HEK293 (cell line): ENCODE data around the gene NDFIP2.

Source experiments
- CTCF ChIA-PET: fragments of 350-600 bp; formaldehyde crosslinking; extraction: SDS; loops from one replicate; lab custom pipeline; 2021; ENCODE audit warnings: antibody characterized with exemption; lab: Yijun Ruan, JAX
- POLR2A ChIA-PET: fragments of 300-600 bp; formaldehyde crosslinking; extraction: SDS; loops from one replicate; lab custom pipeline; 2020; ENCODE audit warnings: antibody characterized with exemption, inconsistent platforms; lab: Yijun Ruan, JAX
- H3K27ac ChIP-seq: fragments of 200-500 bp; sonication (Bioruptor generic); 2 replicates; pipeline ENCODE4 v1.5.1; 2014; ENCODE audit warnings: low read depth, low read length, control low read depth, inconsistent platforms; ENCODE audit errors: extremely low read depth
- H3K36me3 ChIP-seq, 2 experiments: fragments of 200-500 bp in 1 of 2; sonication (Bioruptor generic) in 1 of 2; 1 replicate in 1 of 2; 2 replicates in 1 of 2; pipeline ENCODE4 v1.5.1; 2014 to 2017; ENCODE audit warnings: inconsistent platforms in 2 of 2, low read length in 2 of 2; ENCODE audit not compliant: control insufficient read depth in 2 of 2, insufficient read depth in 1 of 2
- H3K4me1 ChIP-seq: fragments of 200-500 bp; sonication (Bioruptor generic); 2 replicates; pipeline ENCODE4 v1.5.1; 2014; ENCODE audit warnings: mild to moderate bottlenecking, low read length, inconsistent platforms; ENCODE audit not compliant: control insufficient read depth, insufficient read depth
- H3K4me3 ChIP-seq: 2 replicates; pipeline ENCODE4 v1.5.1; 2011; ENCODE audit warnings: low read depth, mild to moderate bottlenecking, control low read depth, low read length, moderate library complexity
- H3K9me3 ChIP-seq: fragments of 200-500 bp; sonication (Bioruptor generic); 2 replicates; pipeline ENCODE4 v1.5.1; 2014; ENCODE audit warnings: low read depth, low read length, inconsistent platforms; ENCODE audit not compliant: control insufficient read depth, insufficient read depth
- FEZF1 ChIP-seq: fragments of 450-650 bp; formaldehyde crosslinking; IDR thresholded peaks from 2 replicates; pipeline ENCODE4 v1.5.1; 2016; ENCODE audit warnings: missing biosample characterization, missing genetic modification characterization
- GLI4 ChIP-seq: fragments of 450-650 bp; formaldehyde crosslinking; IDR thresholded peaks from 2 replicates; pipeline ENCODE4 v1.5.1; 2016; ENCODE audit warnings: missing biosample characterization, missing genetic modification characterization
- IKZF3 ChIP-seq: fragments of 450-650 bp; IDR thresholded peaks from 2 replicates; pipeline ENCODE4 v1.5.0; 2018; ENCODE audit warnings: missing biosample characterization, mild to moderate bottlenecking, missing genetic modification characterization, moderate library complexity
- INSM2 ChIP-seq: fragments of 450-650 bp; formaldehyde crosslinking; IDR thresholded peaks from 2 replicates; pipeline ENCODE4 v1.5.1; 2016; ENCODE audit warnings: missing biosample characterization, missing genetic modification characterization
- KLF17 ChIP-seq: fragments of 450-650 bp; formaldehyde crosslinking; IDR thresholded peaks from 2 replicates; pipeline ENCODE4 v1.5.1; 2016; ENCODE audit warnings: missing biosample characterization, missing genetic modification characterization
- SP7 ChIP-seq: fragments of 450-650 bp; formaldehyde crosslinking; IDR thresholded peaks from 2 replicates; pipeline ENCODE4 v1.5.1; 2016; ENCODE audit warnings: missing biosample characterization, missing genetic modification characterization
- TRIM28 ChIP-seq: IDR thresholded peaks from 2 replicates; pipeline ENCODE4 v1.6.1; 2011; ENCODE audit warnings: low read length, control low read depth, borderline replicate concordance
- ZFP41 ChIP-seq: fragments of 450-650 bp; formaldehyde crosslinking; IDR thresholded peaks from 2 replicates; pipeline ENCODE4 v1.5.1; 2016; ENCODE audit warnings: missing biosample characterization, missing genetic modification characterization, borderline replicate concordance
- ZNF132 ChIP-seq: fragments of 450-650 bp; formaldehyde crosslinking; IDR thresholded peaks from 2 replicates; pipeline ENCODE4 v1.5.1; 2017; ENCODE audit warnings: missing biosample characterization, missing genetic modification characterization, borderline replicate concordance
- ZNF184 ChIP-seq: fragments of 450-650 bp; IDR thresholded peaks from 2 replicates; pipeline ENCODE4 v1.5.1; 2018; ENCODE audit warnings: missing biosample characterization, mild to moderate bottlenecking, missing genetic modification characterization
- ZNF341 ChIP-seq: fragments of 450-650 bp; formaldehyde crosslinking; IDR thresholded peaks from 2 replicates; pipeline ENCODE4; 2016; ENCODE audit warnings: low read depth, missing biosample characterization, missing genetic modification characterization
- ZNF37A ChIP-seq: fragments of 450-650 bp; IDR thresholded peaks from 2 replicates; pipeline ENCODE4 v1.5.1; 2018; ENCODE audit warnings: missing biosample characterization, missing genetic modification characterization
- ZNF473 ChIP-seq: fragments of 450-650 bp; formaldehyde crosslinking; IDR thresholded peaks from 2 replicates; pipeline ENCODE4 v1.5.1; 2017; ENCODE audit warnings: missing biosample characterization, missing genetic modification characterization
- ZNF626 ChIP-seq: fragments of 450-650 bp; sonication (Bioruptor Pico); formaldehyde crosslinking; IDR thresholded peaks from 2 replicates; pipeline ENCODE4 v1.5.1; 2018; ENCODE audit warnings: missing biosample characterization, missing genetic modification characterization, inconsistent platforms
- ZNF658 ChIP-seq: fragments of 450-650 bp; formaldehyde crosslinking; IDR thresholded peaks from 2 replicates; pipeline ENCODE4; 2016; ENCODE audit warnings: missing biosample characterization, missing genetic modification characterization
- ZNF792 ChIP-seq: fragments of 450-650 bp; formaldehyde crosslinking; IDR thresholded peaks from 2 replicates; pipeline ENCODE4 v1.5.1; 2016; ENCODE audit warnings: missing biosample characterization, missing genetic modification characterization
- TF ChIP-seq, protein P1 (sequence below): fragments of 450-650 bp; formaldehyde crosslinking; IDR thresholded peaks from 2 replicates; pipeline ENCODE4 v1.5.1; 2016; ENCODE audit warnings: missing biosample characterization, missing genetic modification characterization
- TF ChIP-seq, protein P2 (sequence below): fragments of 450-650 bp; formaldehyde crosslinking; IDR thresholded peaks from 2 replicates; pipeline ENCODE4 v1.5.1; 2016; ENCODE audit warnings: missing biosample characterization, missing genetic modification characterization, borderline replicate concordance

Gene NDFIP2

DNA sequence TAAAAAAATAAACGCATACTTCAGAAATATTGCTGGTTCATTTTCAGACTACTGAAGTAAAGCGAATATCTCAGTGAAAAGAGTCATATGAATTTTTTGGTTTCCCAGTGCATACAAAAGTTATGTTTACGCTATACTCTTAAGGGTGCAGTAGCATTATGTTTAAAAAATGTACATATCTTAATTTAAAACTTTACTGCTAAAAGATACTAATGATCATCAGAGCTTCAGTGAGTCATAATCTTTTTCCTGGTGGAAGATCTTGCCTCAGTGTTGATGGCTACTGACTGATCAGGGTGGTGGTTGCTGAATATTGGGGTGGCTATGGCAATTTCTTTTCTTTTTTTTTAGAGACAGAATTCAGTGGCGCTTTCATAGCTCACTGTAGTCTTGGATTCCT is 48.9 kb downstream of the NDFIP2 start:
- Histone ChIP-seq H3K27ac (no peak overlapping the region), H3K4me1 (no peaks in the 10 kb centered on the region), H3K36me3 (peaks cover 0 to 29% of the 10 kb centered on the region in 2 experiments; a peak in 1 of 3 replicates), H3K4me3 (no peak overlapping the region), H3K9me3 (no peaks in the 10 kb centered on the region)
- POLR2A ChIA-PET = interaction anchor here (0.6 kb wide), 1 partner anchor 38 kb away, joined by 3 read pairs; no protein-coding TSS in a partner anchor
- TF ChIP-seq ZNF658 (tag by site-specific recombination) (no peak), KLF17 (no peak), ZNF37A (no peak), GLI4 (tag by site-specific recombination) (no peak), IKZF3 (tag by site-specific recombination) (no peak), ZFP41 (tag by site-specific recombination) (no peak), FEZF1 (tag by site-specific recombination) (no peak), ZNF184 (no peak), TRIM28 (no peak), ZNF792 (tag by site-specific recombination) (no peak)
- CTCF ChIA-PET = no interaction called here

DNA sequence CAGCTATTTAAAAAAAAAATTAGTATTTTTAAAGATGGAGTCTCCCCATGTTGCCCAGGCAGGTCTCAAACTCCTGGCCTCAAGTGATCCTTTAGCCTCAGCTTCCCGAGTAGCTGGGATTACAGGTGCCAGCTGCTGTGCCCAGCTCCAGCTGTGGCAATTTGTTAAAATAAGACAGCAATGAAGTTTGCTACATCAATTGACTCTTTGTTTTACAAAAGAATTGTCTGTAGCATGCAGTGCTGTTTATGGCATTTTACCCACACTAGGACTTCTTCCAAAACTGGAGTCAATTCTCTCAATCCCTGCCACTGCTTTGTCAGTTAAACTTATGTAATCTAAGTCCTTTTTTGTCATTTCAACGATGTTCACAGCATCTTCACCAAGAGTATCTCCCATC is 49.3 kb downstream of the NDFIP2 start:
- no peaks in the 10 kb centered on the region for H3K4me1 ChIP-seq
- no peak overlapping the region for H3K4me3 ChIP-seq
- ChIA-PET CTCF (interaction anchor here (0.5 kb wide), 1 partner anchor 103 kb away, joined by 3 read pairs; no protein-coding TSS in a partner anchor), POLR2A (interaction anchor here (0.6 to 1.5 kb wide), 2 partner anchors 38 to 49 kb away, joined by 3 to 4 read pairs; partner anchors contain the start of gene NDFIP2)
- H3K9me3 ChIP-seq = no peaks in the 10 kb centered on the region
- H3K36me3 ChIP-seq = peaks cover 0 to 28% of the 10 kb centered on the region in 2 experiments; a peak in 1 of 3 replicates
- TF ChIP-seq ZNF132 = no peak
- TF ChIP-seq, protein P1, sequence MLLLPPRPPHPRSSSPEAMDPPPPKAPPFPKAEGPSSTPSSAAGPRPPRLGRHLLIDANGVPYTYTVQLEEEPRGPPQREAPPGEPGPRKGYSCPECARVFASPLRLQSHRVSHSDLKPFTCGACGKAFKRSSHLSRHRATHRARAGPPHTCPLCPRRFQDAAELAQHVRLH (tag by site-specific recombination) = no peak
- TF ChIP-seq ZNF341 (tag by site-specific recombination) = no peak
- TF ChIP-seq INSM2 (tag by site-specific recombination) = no peak
- TF ChIP-seq, protein P2, sequence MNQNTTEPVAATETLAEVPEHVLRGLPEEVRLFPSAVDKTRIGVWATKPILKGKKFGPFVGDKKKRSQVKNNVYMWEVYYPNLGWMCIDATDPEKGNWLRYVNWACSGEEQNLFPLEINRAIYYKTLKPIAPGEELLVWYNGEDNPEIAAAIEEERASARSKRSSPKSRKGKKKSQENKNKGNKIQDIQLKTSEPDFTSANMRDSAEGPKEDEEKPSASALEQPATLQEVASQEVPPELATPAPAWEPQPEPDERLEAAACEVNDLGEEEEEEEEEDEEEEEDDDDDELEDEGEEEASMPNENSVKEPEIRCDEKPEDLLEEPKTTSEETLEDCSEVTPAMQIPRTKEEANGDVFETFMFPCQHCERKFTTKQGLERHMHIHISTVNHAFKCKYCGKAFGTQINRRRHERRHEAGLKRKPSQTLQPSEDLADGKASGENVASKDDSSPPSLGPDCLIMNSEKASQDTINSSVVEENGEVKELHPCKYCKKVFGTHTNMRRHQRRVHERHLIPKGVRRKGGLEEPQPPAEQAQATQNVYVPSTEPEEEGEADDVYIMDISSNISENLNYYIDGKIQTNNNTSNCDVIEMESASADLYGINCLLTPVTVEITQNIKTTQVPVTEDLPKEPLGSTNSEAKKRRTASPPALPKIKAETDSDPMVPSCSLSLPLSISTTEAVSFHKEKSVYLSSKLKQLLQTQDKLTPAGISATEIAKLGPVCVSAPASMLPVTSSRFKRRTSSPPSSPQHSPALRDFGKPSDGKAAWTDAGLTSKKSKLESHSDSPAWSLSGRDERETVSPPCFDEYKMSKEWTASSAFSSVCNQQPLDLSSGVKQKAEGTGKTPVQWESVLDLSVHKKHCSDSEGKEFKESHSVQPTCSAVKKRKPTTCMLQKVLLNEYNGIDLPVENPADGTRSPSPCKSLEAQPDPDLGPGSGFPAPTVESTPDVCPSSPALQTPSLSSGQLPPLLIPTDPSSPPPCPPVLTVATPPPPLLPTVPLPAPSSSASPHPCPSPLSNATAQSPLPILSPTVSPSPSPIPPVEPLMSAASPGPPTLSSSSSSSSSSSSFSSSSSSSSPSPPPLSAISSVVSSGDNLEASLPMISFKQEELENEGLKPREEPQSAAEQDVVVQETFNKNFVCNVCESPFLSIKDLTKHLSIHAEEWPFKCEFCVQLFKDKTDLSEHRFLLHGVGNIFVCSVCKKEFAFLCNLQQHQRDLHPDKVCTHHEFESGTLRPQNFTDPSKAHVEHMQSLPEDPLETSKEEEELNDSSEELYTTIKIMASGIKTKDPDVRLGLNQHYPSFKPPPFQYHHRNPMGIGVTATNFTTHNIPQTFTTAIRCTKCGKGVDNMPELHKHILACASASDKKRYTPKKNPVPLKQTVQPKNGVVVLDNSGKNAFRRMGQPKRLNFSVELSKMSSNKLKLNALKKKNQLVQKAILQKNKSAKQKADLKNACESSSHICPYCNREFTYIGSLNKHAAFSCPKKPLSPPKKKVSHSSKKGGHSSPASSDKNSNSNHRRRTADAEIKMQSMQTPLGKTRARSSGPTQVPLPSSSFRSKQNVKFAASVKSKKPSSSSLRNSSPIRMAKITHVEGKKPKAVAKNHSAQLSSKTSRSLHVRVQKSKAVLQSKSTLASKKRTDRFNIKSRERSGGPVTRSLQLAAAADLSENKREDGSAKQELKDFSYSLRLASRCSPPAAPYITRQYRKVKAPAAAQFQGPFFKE (tag by site-specific recombination) = no peak
- TF ChIP-seq ZNF473 = no peak
- no peak for TF ChIP-seq ZNF626 (tag by site-specific recombination)
- no peak for TF ChIP-seq SP7 (tag by site-specific recombination)
- H3K27ac ChIP-seq = no peak overlapping the region
